Measurements from ENCODE around the gene FAM228A. TPM values are rescaled to one million over a fixed set of nuclear protein-coding genes. Genes with fewer than 3 reads are reported as not detected.

The FAM228A gene
- total RNA-seq, 1 experiment from 2014 or later = not detected

GRCh38 chr2:24182507-24182906 is 7.7 kb downstream of the FAM228A start:
- Histone ChIP-seq H3K9ac (ENCODE audit: low read length) (no peak overlapping the region), H3K27ac (ENCODE audit: low read length) (no peak overlapping the region), H3K36me3 (ENCODE audit: low read depth, low read length) (no peaks in the 10 kb centered on the region), H3K9me3 (ENCODE audit: low read length) (peaks cover 7% of the 10 kb centered on the region), H3K79me2 (ENCODE audit: low read length) (no peaks in the 10 kb centered on the region), H3K4me2 (ENCODE audit: low read length) (no peak overlapping the region), H3F3A (ENCODE audit: low read length, unreplicated experiment) (no peaks in the 10 kb centered on the region), H3K9me2 (replicated peaks; ENCODE audit: low read length) (no peaks in the 10 kb centered on the region), H3K4me1 (ENCODE audit: insufficient read depth, low read length) (no peaks in the 10 kb centered on the region), H2AFZ (ENCODE audit: low read length) (no peak overlapping the region), H4K20me1 (ENCODE audit: low read length) (no peaks in the 10 kb centered on the region), H3K4me3 (ENCODE audit: low read length) (no peak overlapping the region), H3K27me3 (ENCODE audit: low read length) (no peaks in the 10 kb centered on the region)
- ChIA-PET CTCF (no interaction called here), POLR2A (ENCODE audit: unreplicated experiment) (no interaction called here)
- ATAC-seq (no peak), DNase-seq (no peak)
- no TSS peak for BruUV-seq (replicated peaks)
- intact Hi-C loops (cut with micrococcal nuclease) = no loop called here
- no peak for TF ChIP-seq EZH2 (IDR thresholded peaks at IDR 0.05; ENCODE audit: low read length, unreplicated experiment)
- no peak for TF ChIP-seq CTCF (conservative IDR thresholded peaks at IDR 0.05; ENCODE audit: low read depth, low read length)
- no peak for TF ChIP-seq EZH2phosphoT487 (IDR thresholded peaks at IDR 0.05; ENCODE audit: borderline replicate concordance, low read length)

- ATAC-seq (no peak), DNase-seq (no peak)
- Histone ChIP-seq H3K27me3 (ENCODE audit: low read length) (no peaks in the 10 kb centered on the region), H3K9me2 (replicated peaks; ENCODE audit: low read length) (no peaks in the 10 kb centered on the region), H3K36me3 (ENCODE audit: low read depth, low read length) (no peaks in the 10 kb centered on the region), H3K79me2 (ENCODE audit: low read length) (no peaks in the 10 kb centered on the region), H3K27ac (ENCODE audit: low read length) (no peak overlapping the region), H3K9ac (ENCODE audit: low read length) (no peak overlapping the region), H3K4me3 (ENCODE audit: low read length) (no peak overlapping the region), H3F3A (ENCODE audit: low read length, unreplicated experiment) (no peaks in the 10 kb centered on the region), H3K9me3 (ENCODE audit: low read length) (peaks cover 7% of the 10 kb centered on the region), H2AFZ (ENCODE audit: low read length) (peak overlapping the region; percentile 55), H4K20me1 (ENCODE audit: low read length) (no peaks in the 10 kb centered on the region), H3K4me1 (ENCODE audit: insufficient read depth, low read length) (no peaks in the 10 kb centered on the region), H3K4me2 (ENCODE audit: low read length) (no peak overlapping the region)
- ChIA-PET POLR2A (ENCODE audit: unreplicated experiment) (no interaction called here), CTCF (no interaction called here)
- intact Hi-C loops (cut with micrococcal nuclease) = no loop called here
- no TSS peak for BruUV-seq (replicated peaks)
- TF ChIP-seq EZH2 (IDR thresholded peaks at IDR 0.05; ENCODE audit: low read length, unreplicated experiment) (no peak), EZH2phosphoT487 (IDR thresholded peaks at IDR 0.05; ENCODE audit: borderline replicate concordance, low read length) (no peak)
These were observed 8.7 kb downstream of the FAM228A start for GRCh38 chr2:24183366-24184069.

- ATAC-seq (no peak), DNase-seq (no peak)
- peaks cover 7% of the 10 kb centered on the region for H3K9me3 ChIP-seq (ENCODE audit: low read length)
- no peak overlapping the region for H3K9ac ChIP-seq (ENCODE audit: low read length)
- H2AFZ ChIP-seq (ENCODE audit: low read length) = no peak overlapping the region
- ChIA-PET POLR2A (ENCODE audit: unreplicated experiment) (no interaction called here), CTCF (no interaction called here)
- no peak for TF ChIP-seq EZH2 (IDR thresholded peaks at IDR 0.05; ENCODE audit: low read length, unreplicated experiment)
- TF ChIP-seq EZH2phosphoT487 (IDR thresholded peaks at IDR 0.05; ENCODE audit: borderline replicate concordance, low read length) = no peak
- no peak for TF ChIP-seq CTCF (conservative IDR thresholded peaks at IDR 0.05; ENCODE audit: low read depth, low read length)
- no peaks in the 10 kb centered on the region for H3K27me3 ChIP-seq (ENCODE audit: low read length)
- no peak overlapping the region for H3K27ac ChIP-seq (ENCODE audit: low read length)
- H3K4me1 ChIP-seq (ENCODE audit: insufficient read depth, low read length) = no peaks in the 10 kb centered on the region
- no peaks in the 10 kb centered on the region for H3K9me2 ChIP-seq (replicated peaks; ENCODE audit: low read length)
- no peak overlapping the region for H3K4me2 ChIP-seq (ENCODE audit: low read length)
- intact Hi-C loops (cut with micrococcal nuclease) = no loop called here
- no peaks in the 10 kb centered on the region for H3K79me2 ChIP-seq (ENCODE audit: low read length)
- H4K20me1 ChIP-seq (ENCODE audit: low read length) = no peaks in the 10 kb centered on the region
- no peaks in the 10 kb centered on the region for H3K36me3 ChIP-seq (ENCODE audit: low read depth, low read length)
- H3F3A ChIP-seq (ENCODE audit: low read length, unreplicated experiment) = no peaks in the 10 kb centered on the region
- H3K4me3 ChIP-seq (ENCODE audit: low read length) = no peak overlapping the region
- BruUV-seq (replicated peaks) = no TSS peak
These were observed 14.7 kb downstream of the FAM228A start for GRCh38 chr2:24189551-24189950.
